SK-N-SH (cell line): ENCODE data around the gene CPZ. TPM values are rescaled to one million over a fixed set of nuclear protein-coding genes. Genes with fewer than 3 reads are reported as not detected.

Experiments
- CTCF ChIA-PET: fragments of 300-600, 350-600 bp; formaldehyde crosslinking; extraction: SDS; loops from one replicate; lab custom pipeline; 2021; lab: Yijun Ruan, JAX
- POLR2A ChIA-PET: fragments of 350-600 bp; sonication (Branson Sonifier 250); formaldehyde crosslinking; extraction: SDS; loops from one replicate; lab custom pipeline; 2020; ENCODE audit warnings: antibody characterized with exemption, inconsistent platforms; lab: Yijun Ruan, JAX
- DNase-seq: peaks from one replicate; pipeline ENCODE4 v3.0.0; 2012
- H2AFZ ChIP-seq: fragments of 200-600 bp; sonication (generic); 2 replicates; pipeline ENCODE4 v1.8.1; 2016; ENCODE audit warnings: antibody characterized with exemption, mild to moderate bottlenecking, low read depth
- H3F3A ChIP-seq: fragments of 200-600 bp; sonication (generic); replicated peaks from 2 replicates; pipeline ENCODE3; 2016; ENCODE audit warnings: antibody characterized with exemption, mild to moderate bottlenecking; ENCODE audit not compliant: insufficient read depth
- H3K27ac ChIP-seq, 2 experiments: fragments of 200-500 bp in 1 of 2; fragments of 200-600 bp in 1 of 2; sonication (Bioruptor generic) in 1 of 2; sonication (generic), shearing (Covaris generic) in 1 of 2; 2 replicates each; pipeline versions ENCODE4 v1.5.1 to v1.6.1; 2014 to 2016; ENCODE audit warnings: low read depth in 2 of 2, inconsistent platforms in 1 of 2, low read length in 1 of 2, mild to moderate bottlenecking in 1 of 2, mixed read lengths in 1 of 2
- H3K27me3 ChIP-seq: fragments of 200-600 bp; sonication (generic), shearing (Covaris generic); 2 replicates; pipeline ENCODE4 v1.6.1; 2016; ENCODE audit warnings: mixed run types; ENCODE audit not compliant: insufficient read depth
- H3K36me3 ChIP-seq, 2 experiments: fragments of 200-500 bp in 1 of 2; fragments of 200-600 bp in 1 of 2; sonication (Bioruptor generic) in 1 of 2; sonication (generic) in 1 of 2; replicated peaks in 1 of 2; 2 replicates each; pipeline versions ENCODE3 to v1.5.1; 2014 to 2016; ENCODE audit warnings: low read length in 1 of 2, mild to moderate bottlenecking in 1 of 2; ENCODE audit not compliant: insufficient read depth in 2 of 2, control insufficient read depth in 1 of 2
- H3K4me1 ChIP-seq, 2 experiments: fragments of 200-500 bp in 1 of 2; fragments of 200-600 bp in 1 of 2; sonication (Bioruptor generic) in 1 of 2; sonication (generic), shearing (Covaris generic) in 1 of 2; 2 replicates each; pipeline versions ENCODE4 v1.5.1 to v1.6.1; 2014 to 2016; ENCODE audit warnings: low read depth in 1 of 2, low read length in 1 of 2, mixed run types in 1 of 2; ENCODE audit not compliant: insufficient read depth in 2 of 2, control insufficient read depth in 1 of 2
- H3K4me2 ChIP-seq: fragments of 200-600 bp; sonication (generic), shearing (Covaris generic); 2 replicates; pipeline ENCODE4 v1.6.1; 2017; ENCODE audit warnings: mixed run types
- H3K4me3 ChIP-seq, 2 experiments: fragments of 200-500 bp in 1 of 2; fragments of 200-600 bp in 1 of 2; sonication (Bioruptor generic) in 1 of 2; sonication (generic), shearing (Covaris generic) in 1 of 2; 2 replicates each; pipeline versions ENCODE4 v1.5.1 to v1.8.1; 2014 to 2016; ENCODE audit warnings: low read depth in 2 of 2, inconsistent platforms in 1 of 2, low read length in 1 of 2, mild to moderate bottlenecking in 1 of 2, mixed read lengths in 1 of 2, moderate library complexity in 1 of 2
- H3K79me2 ChIP-seq: fragments of 200-600 bp; sonication (generic); 2 replicates; pipeline ENCODE4 v1.8.1; 2017; ENCODE audit warnings: mild to moderate bottlenecking; ENCODE audit not compliant: insufficient read depth
- H3K9ac ChIP-seq: fragments of 200-600 bp; sonication (generic); 2 replicates; pipeline ENCODE4 v1.6.1; 2017; ENCODE audit warnings: mixed run types
- H3K9me2 ChIP-seq: fragments of 200-600 bp; sonication (generic); 2 replicates; pipeline ENCODE4 v1.6.1; 2017; ENCODE audit warnings: mixed run types
- H3K9me3 ChIP-seq: fragments of 200-600 bp; sonication (generic); 2 replicates; pipeline ENCODE4 v1.6.1; 2017; ENCODE audit warnings: mixed run types, mild to moderate bottlenecking, moderate library complexity
- H4K20me1 ChIP-seq: fragments of 200-600 bp; sonication (generic); 2 replicates; pipeline ENCODE4 v1.6.1; 2017; ENCODE audit warnings: mild to moderate bottlenecking, mixed run types; ENCODE audit not compliant: insufficient read depth
- CHD2 ChIP-seq: fragments of 150-350 bp; IDR thresholded peaks from 2 replicates; pipeline ENCODE4 v1.6.1; 2018; ENCODE audit warnings: low read length; ENCODE audit not compliant: partially characterized antibody
- EP300 ChIP-seq, 2 experiments: IDR thresholded peaks; 2 replicates each; pipeline versions ENCODE4 v1.4.0 to v1.6.1; 2012; ENCODE audit warnings: borderline replicate concordance in 1 of 2, low read depth in 1 of 2, low read length in 1 of 2
- FOXM1 ChIP-seq: IDR thresholded peaks from 2 replicates; pipeline ENCODE4 v1.4.0; 2012; ENCODE audit warnings: low read depth, mild to moderate bottlenecking
- GABPA ChIP-seq: IDR thresholded peaks from 2 replicates; pipeline ENCODE4 v1.4.0; 2012; ENCODE audit warnings: low read depth, mild to moderate bottlenecking
- GATA2 ChIP-seq: sonication (generic); formaldehyde crosslinking; IDR thresholded peaks from 2 replicates; pipeline ENCODE4 v1.5.0; 2020; ENCODE audit warnings: mild to moderate bottlenecking, missing genetic modification reagents
- JUND ChIP-seq: IDR thresholded peaks from 2 replicates; pipeline ENCODE4 v1.4.0; 2012
- MEF2A ChIP-seq: IDR thresholded peaks from 2 replicates; pipeline ENCODE4 v1.4.0; 2012; ENCODE audit warnings: low read depth, borderline replicate concordance
- POLR2AphosphoS5 ChIP-seq: IDR thresholded peaks from 2 replicates; pipeline ENCODE4 v1.6.1; 2012; ENCODE audit warnings: low read depth, low read length
- RXRA ChIP-seq: IDR thresholded peaks from 2 replicates; pipeline ENCODE4 v1.4.0; 2012; ENCODE audit warnings: low read depth, mild to moderate bottlenecking, borderline replicate concordance
- SIN3A ChIP-seq: IDR thresholded peaks from 2 replicates; pipeline ENCODE4 v1.6.1; 2012; ENCODE audit warnings: low read depth, mild to moderate bottlenecking, low read length, moderate library complexity, borderline replicate concordance
- SMC3 ChIP-seq: IDR thresholded peaks from 2 replicates; pipeline ENCODE4 v1.6.1; 2012; ENCODE audit warnings: low read depth, low read length, improper control_type of control experiment
- WGBS: methylation state at CpG from one replicate; pipeline ENCODE4 v1.1.6; 2017; ENCODE audit warnings: low lambda C conversion rate; 5-methylcytosine and 5-hydroxymethylcytosine counted together
- polyA plus RNA-seq, 3 experiments: library from polyadenylated mRNA; depleted of rRNA; stranded (reverse); fragments of >200 nt; gene quantifications; 2 replicates each; pipeline ENCODE4 v1.2.3, GENCODE V29; 2012
- TF ChIP-seq, protein P1 (sequence below): fragments of 150-350 bp; IDR thresholded peaks from 2 replicates; pipeline ENCODE4 v1.6.1; 2016; ENCODE audit warnings: mild to moderate bottlenecking, low read depth, low read length
- TF ChIP-seq, protein P2 (sequence below): fragments of 150-350 bp; IDR thresholded peaks from 2 replicates; pipeline ENCODE4 v1.6.1; 2017; ENCODE audit warnings: antibody characterized with exemption, low read length, low read depth, borderline replicate concordance
- TF ChIP-seq, protein P3 (sequence below): IDR thresholded peaks from 2 replicates; pipeline ENCODE4 v1.6.1; 2012; ENCODE audit warnings: mild to moderate bottlenecking, low read depth, low read length, moderate library complexity
- TF ChIP-seq, protein P4 (sequence below): IDR thresholded peaks from 2 replicates; pipeline ENCODE4 v1.4.0; 2012; ENCODE audit warnings: low read depth, borderline replicate concordance

Gene CPZ
- polyA plus RNA-seq, 1 of the 3 experiments (the other 2 are of a cell fraction), result not detected

DNA sequence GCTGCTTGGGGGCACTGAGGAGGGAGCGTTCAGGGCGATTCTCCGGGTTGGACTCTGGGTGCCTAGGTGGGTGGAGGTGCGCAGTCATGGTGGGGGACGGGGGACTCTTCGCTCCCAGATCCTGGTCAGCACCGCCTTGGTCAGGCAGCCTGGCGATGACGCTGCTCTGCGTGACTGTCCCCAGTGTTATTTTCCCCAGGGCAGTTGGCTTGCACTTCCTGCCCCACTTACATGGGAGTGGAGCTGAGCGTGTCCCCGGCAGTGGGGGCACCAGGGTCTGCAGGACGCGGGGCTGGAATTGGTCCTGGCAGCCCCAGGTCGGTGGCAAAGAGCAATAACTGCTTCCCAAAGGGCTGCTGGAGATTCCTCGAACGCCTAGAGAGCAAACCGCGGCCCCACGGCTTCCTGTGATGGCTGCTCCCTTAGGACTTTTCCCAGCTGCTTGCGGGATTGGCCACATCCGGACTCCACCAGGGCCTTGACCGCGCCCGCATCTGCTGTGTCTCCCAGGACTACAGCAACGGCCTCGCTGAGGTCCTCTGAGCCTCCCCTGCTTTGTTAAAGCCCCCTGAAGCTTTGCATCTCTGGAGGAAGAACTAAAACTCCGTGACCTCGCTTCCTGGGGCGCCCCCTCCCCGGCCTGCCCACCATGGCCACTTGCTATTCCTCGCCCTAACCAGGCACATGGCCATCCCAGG, 47.7 kb upstream of the CPZ start:
- Histone ChIP-seq H3K4me1 (no peaks in the 10 kb centered on the region; a peak in 1 of 4 replicates), H3K4me2 (no peak overlapping the region), H3K9me2 (no peaks in the 10 kb centered on the region), H3K27ac (no peak overlapping the region), H2AFZ (no peak overlapping the region), H4K20me1 (no peaks in the 10 kb centered on the region), H3K9ac (no peak overlapping the region), H3K36me3 (no peaks in the 10 kb centered on the region), H3F3A (no peaks in the 10 kb centered on the region), H3K27me3 (no peaks in the 10 kb centered on the region), H3K4me3 (no peak overlapping the region), H3K9me3 (no peaks in the 10 kb centered on the region), H3K79me2 (no peaks in the 10 kb centered on the region)
- ChIA-PET CTCF (interaction anchor here (0.8 to 1.1 kb wide), 2 partner anchors 76 to 116 kb away, joined by 3 read pairs; no protein-coding TSS in a partner anchor), POLR2A (no interaction called here)
- TF ChIP-seq POLR2AphosphoS5, result no peak
- TF ChIP-seq GATA2 (CRISPR knock-in tag), result no peak
- TF ChIP-seq SMC3, result no peak
- TF ChIP-seq, protein P1, sequence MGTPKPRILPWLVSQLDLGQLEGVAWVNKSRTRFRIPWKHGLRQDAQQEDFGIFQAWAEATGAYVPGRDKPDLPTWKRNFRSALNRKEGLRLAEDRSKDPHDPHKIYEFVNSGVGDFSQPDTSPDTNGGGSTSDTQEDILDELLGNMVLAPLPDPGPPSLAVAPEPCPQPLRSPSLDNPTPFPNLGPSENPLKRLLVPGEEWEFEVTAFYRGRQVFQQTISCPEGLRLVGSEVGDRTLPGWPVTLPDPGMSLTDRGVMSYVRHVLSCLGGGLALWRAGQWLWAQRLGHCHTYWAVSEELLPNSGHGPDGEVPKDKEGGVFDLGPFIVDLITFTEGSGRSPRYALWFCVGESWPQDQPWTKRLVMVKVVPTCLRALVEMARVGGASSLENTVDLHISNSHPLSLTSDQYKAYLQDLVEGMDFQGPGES, result no peak
- TF ChIP-seq, protein P2, sequence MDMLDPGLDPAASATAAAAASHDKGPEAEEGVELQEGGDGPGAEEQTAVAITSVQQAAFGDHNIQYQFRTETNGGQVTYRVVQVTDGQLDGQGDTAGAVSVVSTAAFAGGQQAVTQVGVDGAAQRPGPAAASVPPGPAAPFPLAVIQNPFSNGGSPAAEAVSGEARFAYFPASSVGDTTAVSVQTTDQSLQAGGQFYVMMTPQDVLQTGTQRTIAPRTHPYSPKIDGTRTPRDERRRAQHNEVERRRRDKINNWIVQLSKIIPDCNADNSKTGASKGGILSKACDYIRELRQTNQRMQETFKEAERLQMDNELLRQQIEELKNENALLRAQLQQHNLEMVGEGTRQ, result no peak
- TF ChIP-seq, protein P3, sequence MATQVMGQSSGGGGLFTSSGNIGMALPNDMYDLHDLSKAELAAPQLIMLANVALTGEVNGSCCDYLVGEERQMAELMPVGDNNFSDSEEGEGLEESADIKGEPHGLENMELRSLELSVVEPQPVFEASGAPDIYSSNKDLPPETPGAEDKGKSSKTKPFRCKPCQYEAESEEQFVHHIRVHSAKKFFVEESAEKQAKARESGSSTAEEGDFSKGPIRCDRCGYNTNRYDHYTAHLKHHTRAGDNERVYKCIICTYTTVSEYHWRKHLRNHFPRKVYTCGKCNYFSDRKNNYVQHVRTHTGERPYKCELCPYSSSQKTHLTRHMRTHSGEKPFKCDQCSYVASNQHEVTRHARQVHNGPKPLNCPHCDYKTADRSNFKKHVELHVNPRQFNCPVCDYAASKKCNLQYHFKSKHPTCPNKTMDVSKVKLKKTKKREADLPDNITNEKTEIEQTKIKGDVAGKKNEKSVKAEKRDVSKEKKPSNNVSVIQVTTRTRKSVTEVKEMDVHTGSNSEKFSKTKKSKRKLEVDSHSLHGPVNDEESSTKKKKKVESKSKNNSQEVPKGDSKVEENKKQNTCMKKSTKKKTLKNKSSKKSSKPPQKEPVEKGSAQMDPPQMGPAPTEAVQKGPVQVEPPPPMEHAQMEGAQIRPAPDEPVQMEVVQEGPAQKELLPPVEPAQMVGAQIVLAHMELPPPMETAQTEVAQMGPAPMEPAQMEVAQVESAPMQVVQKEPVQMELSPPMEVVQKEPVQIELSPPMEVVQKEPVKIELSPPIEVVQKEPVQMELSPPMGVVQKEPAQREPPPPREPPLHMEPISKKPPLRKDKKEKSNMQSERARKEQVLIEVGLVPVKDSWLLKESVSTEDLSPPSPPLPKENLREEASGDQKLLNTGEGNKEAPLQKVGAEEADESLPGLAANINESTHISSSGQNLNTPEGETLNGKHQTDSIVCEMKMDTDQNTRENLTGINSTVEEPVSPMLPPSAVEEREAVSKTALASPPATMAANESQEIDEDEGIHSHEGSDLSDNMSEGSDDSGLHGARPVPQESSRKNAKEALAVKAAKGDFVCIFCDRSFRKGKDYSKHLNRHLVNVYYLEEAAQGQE, result no peak
- TF ChIP-seq FOXM1, result no peak
- no peak for TF ChIP-seq SIN3A
- no peak for TF ChIP-seq MEF2A
- TF ChIP-seq EP300 (IDR thresholded peaks at IDR 0.05; ENCODE audit: borderline replicate concordance in 1 of 2, low read depth in 1 of 2, low read length in 1 of 2), result no peak
- TF ChIP-seq JUND, result no peak
- no peak for DNase-seq
- WGBS, result 58% methylated on average over 16 of the region's 32 CpGs

DNA sequence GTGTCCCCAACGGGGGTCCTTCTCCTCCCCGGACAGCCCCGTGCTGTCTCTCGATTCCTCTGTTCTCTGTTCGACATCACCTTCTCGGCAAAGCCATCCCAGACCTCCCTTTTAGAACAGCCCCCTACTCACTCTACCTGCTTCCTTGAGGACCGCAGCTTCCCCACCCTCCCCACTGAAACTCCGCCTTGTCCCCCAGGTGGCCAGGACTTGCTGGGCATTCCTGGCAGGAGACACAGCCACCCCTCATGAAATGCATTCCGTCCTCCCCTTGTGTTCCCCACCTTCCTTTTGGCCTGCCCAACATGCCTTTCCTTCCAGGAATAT, 47.2 kb upstream of the CPZ start:
- Histone ChIP-seq H3K4me2 (no peak overlapping the region), H3K9ac (no peak overlapping the region), H3K9me3 (no peaks in the 10 kb centered on the region), H2AFZ (no peak overlapping the region), H3K79me2 (no peaks in the 10 kb centered on the region), H3K9me2 (no peaks in the 10 kb centered on the region), H4K20me1 (no peaks in the 10 kb centered on the region), H3K27me3 (no peaks in the 10 kb centered on the region), H3K36me3 (no peaks in the 10 kb centered on the region), H3K27ac (no peak overlapping the region), H3F3A (no peaks in the 10 kb centered on the region), H3K4me3 (no peak overlapping the region), H3K4me1 (no peaks in the 10 kb centered on the region)
- ChIA-PET CTCF (interaction anchor here (0.8 to 1.1 kb wide), 2 partner anchors 76 to 116 kb away, joined by 3 read pairs; no protein-coding TSS in a partner anchor), POLR2A (no interaction called here)
- TF ChIP-seq, protein P4, sequence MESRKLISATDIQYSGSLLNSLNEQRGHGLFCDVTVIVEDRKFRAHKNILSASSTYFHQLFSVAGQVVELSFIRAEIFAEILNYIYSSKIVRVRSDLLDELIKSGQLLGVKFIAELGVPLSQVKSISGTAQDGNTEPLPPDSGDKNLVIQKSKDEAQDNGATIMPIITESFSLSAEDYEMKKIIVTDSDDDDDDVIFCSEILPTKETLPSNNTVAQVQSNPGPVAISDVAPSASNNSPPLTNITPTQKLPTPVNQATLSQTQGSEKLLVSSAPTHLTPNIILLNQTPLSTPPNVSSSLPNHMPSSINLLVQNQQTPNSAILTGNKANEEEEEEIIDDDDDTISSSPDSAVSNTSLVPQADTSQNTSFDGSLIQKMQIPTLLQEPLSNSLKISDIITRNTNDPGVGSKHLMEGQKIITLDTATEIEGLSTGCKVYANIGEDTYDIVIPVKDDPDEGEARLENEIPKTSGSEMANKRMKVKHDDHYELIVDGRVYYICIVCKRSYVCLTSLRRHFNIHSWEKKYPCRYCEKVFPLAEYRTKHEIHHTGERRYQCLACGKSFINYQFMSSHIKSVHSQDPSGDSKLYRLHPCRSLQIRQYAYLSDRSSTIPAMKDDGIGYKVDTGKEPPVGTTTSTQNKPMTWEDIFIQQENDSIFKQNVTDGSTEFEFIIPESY, result no peak
- TF ChIP-seq RXRA, result no peak
- TF ChIP-seq, protein P1, result no peak
- no peak for TF ChIP-seq CHD2
- TF ChIP-seq GABPA, result no peak
- no peak for TF ChIP-seq MEF2A
- no peak for TF ChIP-seq GATA2 (CRISPR knock-in tag)
- no peak for TF ChIP-seq SMC3
- WGBS, result 83% methylated on average over 9 of the region's 9 CpGs
- DNase-seq, result peak; percentile 9
